HCT116 (cell line): ENCODE measurements around the gene C3orf52. TPM values are rescaled to one million over a fixed set of nuclear protein-coding genes. Genes with fewer than 3 reads are reported as not detected.

Experiments used
- microRNA counts: library from miRNA; unstranded; fragments of <30 nt; microRNA quantifications from one replicate; lab custom pipeline; 2015
- microRNA-seq: library from miRNA; unstranded; fragments of <30 nt; microRNA quantifications from one replicate; pipeline ENCODE4, GENCODE V29; 2016; ENCODE audit warnings: borderline number of aligned reads
- total RNA-seq: library from RNA; stranded (reverse); gene quantifications from one replicate; pipeline ENCODE4 v1.2.1, GENCODE V29; 2021; ENCODE audit not compliant: unreplicated experiment

The C3orf52 gene
- total RNA-seq, 1 experiment from 2014 or later = 14.3 TPM

MicroRNAs encoded within 50 kb of the gene (microRNA counts, 767-probe panel; counts per million panel counts)
- not detected for microRNA hsa-miR-567 (lab: Ali Mortazavi, UCI)

Small RNAs within 50 kb of the gene (microRNA-seq; reads per million reads assigned to microRNA genes)
- gene MIR567 = not detected

Other genes starting within 250 kb of the C3orf52 start
- 143 TPM for gene PHLDB2, start 227.1 kb upstream of the C3orf52 start, total RNA-seq
- gene ABHD10, start 107.4 kb upstream of the C3orf52 start, total RNA-seq = 295 TPM
- gene TAGLN3, start 87.5 kb upstream of the C3orf52 start, total RNA-seq = 0.64 TPM
- gene TMPRSS7, start 51.7 kb upstream of the C3orf52 start, total RNA-seq = not detected
- not detected for gene GCSAM, start 46.9 kb downstream of the C3orf52 start, total RNA-seq
- gene SLC9C1, start 207.8 kb downstream of the C3orf52 start, total RNA-seq = 0.79 TPM
- gene CD200, start 246.8 kb downstream of the C3orf52 start, total RNA-seq = not detected